SK-N-SH (cell line): Measurements from ENCODE around the gene HLA-DPB1.

Source experiments
- CHD2 ChIP-seq: fragments of 150-350 bp; IDR thresholded peaks from 2 replicates; pipeline ENCODE4 v1.6.1; 2018; ENCODE audit warnings: low read length; ENCODE audit not compliant: partially characterized antibody
- CTCF ChIP-seq: fragments of 200-600 bp; sonication (generic); IDR thresholded peaks from 2 replicates; pipeline ENCODE4 v1.6.1; 2017; ENCODE audit warnings: antibody characterized with exemption, mild to moderate bottlenecking, moderate library complexity
- GABPA ChIP-seq: IDR thresholded peaks from 2 replicates; pipeline ENCODE4 v1.4.0; 2012; ENCODE audit warnings: low read depth, mild to moderate bottlenecking
- MAX ChIP-seq: IDR thresholded peaks from 2 replicates; pipeline ENCODE4 v1.4.0; 2012; ENCODE audit warnings: low read depth
- PBX3 ChIP-seq: IDR thresholded peaks from 2 replicates; pipeline ENCODE4; 2012
- POLR2AphosphoS5 ChIP-seq: IDR thresholded peaks from 2 replicates; pipeline ENCODE4 v1.6.1; 2012; ENCODE audit warnings: low read depth, low read length
- REST ChIP-seq: IDR thresholded peaks from 2 replicates; pipeline ENCODE4 v1.6.1; 2012; ENCODE audit warnings: mild to moderate bottlenecking, low read depth, low read length, moderate library complexity
- SMC3 ChIP-seq: IDR thresholded peaks from 2 replicates; pipeline ENCODE4 v1.6.1; 2012; ENCODE audit warnings: low read depth, low read length, improper control_type of control experiment
- TAF1 ChIP-seq: IDR thresholded peaks from 2 replicates; pipeline ENCODE4 v1.6.1; 2012; ENCODE audit warnings: low read depth, mild to moderate bottlenecking, low read length, moderate library complexity, borderline replicate concordance
- TCF12 ChIP-seq: IDR thresholded peaks from 2 replicates; pipeline ENCODE4 v1.4.0; 2012
- YY1 ChIP-seq: IDR thresholded peaks from 2 replicates; pipeline ENCODE4 v1.4.0; 2012; ENCODE audit warnings: low read depth, mild to moderate bottlenecking

GRCh38 chr6:33069021-33069738, 6.6 kb upstream of the HLA-DPB1 start:
- no peak for TF ChIP-seq CHD2
- TF ChIP-seq REST, result no peak
- no peak for TF ChIP-seq SMC3
- TF ChIP-seq CTCF, result no peak
- TF ChIP-seq TCF12, result no peak
- TF ChIP-seq MAX, result no peak
- no peak for TF ChIP-seq YY1
- no peak for TF ChIP-seq POLR2AphosphoS5
- no peak for TF ChIP-seq PBX3
- no peak for TF ChIP-seq GABPA
- TF ChIP-seq TAF1, result no peak
